ENCODE results near the gene UBA1.

The UBA1 gene

DNA sequence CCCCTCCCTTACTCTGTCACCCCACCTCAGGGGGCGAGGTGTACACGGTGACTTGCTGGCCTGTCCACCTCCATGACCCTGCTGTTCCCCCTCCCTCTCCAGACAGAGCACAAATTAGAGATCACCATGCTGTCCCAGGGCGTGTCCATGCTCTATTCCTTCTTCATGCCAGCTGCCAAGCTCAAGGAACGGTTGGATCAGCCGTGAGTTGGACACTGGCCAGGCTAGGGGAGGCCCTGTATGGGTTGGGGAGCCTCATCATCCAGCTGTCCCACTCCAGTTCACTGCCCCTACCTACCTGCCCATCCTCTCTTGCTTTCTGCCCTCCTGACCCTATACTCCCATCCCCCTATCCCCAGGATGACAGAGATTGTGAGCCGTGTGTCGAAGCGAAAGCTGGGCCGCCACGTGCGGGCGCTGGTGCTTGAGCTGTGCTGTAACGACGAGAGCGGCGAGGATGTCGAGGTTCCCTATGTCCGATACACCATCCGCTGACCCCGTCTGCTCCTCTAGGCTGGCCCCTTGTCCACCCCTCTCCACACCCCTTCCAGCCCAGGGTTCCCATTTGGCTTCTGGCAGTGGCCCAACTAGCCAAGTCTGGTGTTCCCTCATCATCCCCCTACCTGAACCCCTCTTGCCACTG lies 20.9 kb downstream of the UBA1 start:
- no peak for DNase-seq

GRCh38 chrX:47215291-47215900 lies 21.8 kb downstream of the UBA1 start:
- no peak for DNase-seq

GRCh38 chrX:47216393-47216925 lies 22.8 kb downstream of the UBA1 start:
- DNase-seq: no peak

DNA sequence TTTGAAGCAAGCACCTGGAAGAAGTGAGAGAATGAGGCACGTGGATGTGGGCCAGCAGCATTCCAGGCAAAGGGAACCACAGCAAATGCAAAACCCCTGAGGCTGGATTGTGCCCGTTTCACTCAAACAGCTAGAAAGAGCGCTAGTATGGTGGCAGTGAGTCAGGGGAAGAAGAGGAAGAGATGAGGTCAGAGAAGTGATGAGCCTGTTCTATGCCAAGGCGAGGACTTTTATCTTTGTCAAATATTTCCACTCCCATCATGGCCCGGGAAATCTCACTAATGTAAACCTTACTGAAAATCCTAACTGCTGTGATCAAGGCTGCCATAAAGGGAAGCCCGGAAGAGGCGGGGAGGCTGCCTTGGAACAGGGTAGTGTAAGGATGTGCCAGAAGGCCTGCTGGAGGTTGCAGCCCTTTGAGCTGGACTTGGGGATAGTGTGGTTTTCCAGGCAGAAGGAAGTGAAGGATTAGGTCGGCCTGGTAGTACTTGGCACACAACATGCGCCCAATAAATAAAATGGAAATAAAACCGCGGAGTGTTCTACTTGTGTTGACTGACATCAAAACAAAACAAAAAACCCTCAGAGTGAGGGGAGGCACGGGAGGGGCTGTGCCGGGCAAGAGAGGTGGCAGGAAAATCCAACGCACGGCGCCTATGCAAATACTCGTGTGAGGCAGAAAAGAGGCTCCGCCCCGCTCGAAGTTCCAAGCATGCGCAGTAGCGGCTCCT lies 23.7 kb downstream of the UBA1 start:
- no peak for DNase-seq

DNA sequence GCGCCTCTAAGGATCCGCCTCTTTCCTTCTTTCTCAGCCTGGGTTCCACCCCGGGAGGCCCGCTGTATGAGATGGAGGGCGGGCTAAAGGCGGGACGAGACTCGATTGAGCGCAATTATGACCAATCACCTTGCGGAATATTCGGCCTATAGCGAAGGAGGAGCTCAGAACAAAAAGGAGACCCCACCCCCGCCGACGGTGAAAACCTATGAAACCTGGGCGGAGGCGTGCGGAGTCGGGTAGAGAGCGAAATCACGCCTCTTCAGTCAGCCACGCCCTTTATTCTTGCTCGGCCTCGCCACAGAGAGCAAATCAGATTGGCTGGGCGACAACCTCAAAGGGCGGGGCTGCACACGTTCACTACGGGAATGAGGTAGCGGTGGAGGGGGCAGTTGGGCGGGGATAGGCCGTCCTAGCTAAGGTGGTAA lies 24.2 kb downstream of the UBA1 start:
- DNase-seq: peak; percentile 98

GRCh38 chrX:47218280-47218919 lies 24.8 kb downstream of the UBA1 start, which contains the start of gene CDK16:
TSS of gene CDK16 (plus strand) at chrX:47218681. CDS start at chrX:47223558, 4,877 bp downstream.
- DNase-seq: peak; percentile 82

GRCh38 chrX:47218920-47219815 lies 25.5 kb downstream of the UBA1 start:
- no peak for DNase-seq

- DNase-seq: no peak
These were observed 28.1 kb downstream of the UBA1 start for GRCh38 chrX:47221756-47222155.

- no peak for DNase-seq
These were observed 29.2 kb downstream of the UBA1 start for GRCh38 chrX:47222751-47223350.

GRCh38 chrX:47223476-47224250 lies 30.0 kb downstream of the UBA1 start:
- DNase-seq: no peak

DNA sequence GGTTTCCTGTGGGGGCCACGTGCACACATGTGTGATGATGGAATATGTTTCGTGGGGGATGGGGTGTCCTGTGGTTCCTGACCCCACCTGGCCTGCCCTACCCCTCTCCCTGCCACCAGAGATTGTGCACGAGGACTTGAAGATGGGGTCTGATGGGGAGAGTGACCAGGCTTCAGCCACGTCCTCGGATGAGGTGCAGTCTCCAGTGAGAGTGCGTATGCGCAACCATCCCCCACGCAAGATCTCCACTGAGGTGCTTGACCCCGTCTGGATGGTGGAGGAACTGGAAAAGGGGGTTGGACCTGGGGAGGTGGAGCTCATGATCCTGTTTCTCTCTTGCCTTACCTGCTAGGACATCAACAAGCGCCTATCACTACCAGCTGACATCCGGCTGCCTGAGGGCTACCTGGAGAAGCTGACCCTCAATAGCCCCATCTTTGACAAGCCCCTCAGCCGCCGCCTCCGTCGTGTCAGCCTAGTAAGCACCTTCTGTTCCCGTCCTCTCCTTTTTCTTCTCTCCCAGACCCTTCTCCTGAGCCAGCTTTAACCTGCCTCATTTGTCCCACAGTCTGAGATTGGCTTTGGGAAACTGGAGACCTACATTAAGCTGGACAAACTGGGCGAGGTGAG lies 30.8 kb downstream of the UBA1 start:
- no peak for DNase-seq

GRCh38 chrX:47224896-47225290 lies 31.3 kb downstream of the UBA1 start:
- no peak for DNase-seq

GRCh38 chrX:47226071-47226470 lies 32.4 kb downstream of the UBA1 start:
- DNase-seq: no peak

- no peak for DNase-seq
These were observed 33.1 kb downstream of the UBA1 start for GRCh38 chrX:47226531-47227333.

DNA sequence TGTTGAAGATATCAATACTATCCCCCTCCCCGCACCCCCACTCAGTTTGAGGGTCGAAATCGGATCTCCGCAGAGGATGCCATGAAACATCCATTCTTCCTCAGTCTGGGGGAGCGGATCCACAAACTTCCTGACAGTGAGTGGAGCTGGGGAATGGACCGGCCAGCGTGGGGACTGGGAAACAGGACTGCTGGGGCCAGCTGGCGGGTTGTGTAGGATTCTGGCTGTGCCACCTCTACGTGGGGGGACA lies 33.6 kb downstream of the UBA1 start:
- DNase-seq: no peak

- no peak for DNase-seq
These were observed 35.1 kb downstream of the UBA1 start for GRCh38 chrX:47228550-47229270.

DNA sequence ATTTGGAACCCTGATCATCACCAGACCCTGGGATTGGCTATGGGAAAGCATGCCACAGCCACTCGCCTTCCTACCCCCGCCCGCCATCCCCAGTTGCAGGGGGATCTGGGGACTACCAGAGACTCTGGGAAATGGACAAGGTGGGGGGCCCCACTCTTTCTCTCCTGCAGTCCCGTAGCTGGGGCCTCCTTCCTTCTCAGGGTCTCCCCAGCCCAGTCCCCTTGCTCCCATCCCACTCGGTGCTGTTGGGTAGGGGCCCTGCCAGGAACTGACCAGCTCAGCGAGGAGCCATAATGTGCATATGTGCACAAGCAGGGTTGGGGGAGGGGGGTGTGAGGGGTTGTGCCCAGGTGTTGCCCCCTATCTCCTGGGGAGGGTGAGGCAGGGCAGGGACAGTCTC lies 35.8 kb downstream of the UBA1 start:
- no peak for DNase-seq

DNA sequence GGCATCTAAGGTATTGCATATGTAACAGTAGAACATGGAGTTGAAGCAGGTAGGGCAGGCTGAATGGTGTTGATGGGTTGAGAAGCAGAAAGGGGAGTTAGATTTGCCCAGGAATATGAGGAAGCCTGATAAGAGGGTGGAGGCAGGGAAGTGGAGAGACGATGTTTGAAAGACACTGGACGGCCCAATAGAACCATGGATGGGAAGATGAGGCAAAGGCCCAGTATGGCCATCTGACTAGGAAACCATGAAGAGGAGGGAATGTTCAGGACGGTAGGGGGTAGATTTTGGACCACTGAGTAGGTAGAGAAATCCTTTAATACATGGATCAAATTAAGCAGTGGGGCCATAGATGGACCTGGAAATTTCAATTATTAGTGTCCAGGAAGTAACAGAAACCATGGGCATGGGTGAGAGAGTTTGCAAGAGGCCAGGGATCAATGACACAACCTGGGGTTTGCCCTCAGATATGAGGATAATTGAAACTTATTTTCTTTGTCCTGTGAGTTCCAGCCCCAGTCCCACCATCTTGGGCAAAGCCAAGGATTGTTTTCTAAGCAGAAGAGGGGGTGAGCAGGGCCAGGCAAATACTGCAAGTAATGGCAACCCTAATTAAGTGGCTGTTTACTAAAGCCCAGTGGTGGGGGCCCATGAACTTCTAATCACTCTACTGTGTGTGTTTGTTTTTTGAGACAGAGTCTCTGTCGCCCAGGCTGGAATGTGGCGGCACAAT lies 36.7 kb downstream of the UBA1 start:
- no peak for DNase-seq

- DNase-seq: no peak
These were observed 37.5 kb downstream of the UBA1 start for GRCh38 chrX:47231167-47231566.

All from NCI-H510A treated with DMSO at 0.1 percent for 48 hours (cell line).